ENCODE data around the gene FDXACB1.

GRCh38 chr11:111871693-111872161 is 7.2 kb downstream of the FDXACB1 start:
- TF ChIP-seq CTCF (IDR thresholded peaks at IDR 0.05) (no peak), POLR2A (IDR thresholded peaks at IDR 0.05) (no peak)
